CD4-positive, alpha-beta memory T cell (primary cell): ENCODE results near the gene PRKAG1. TPM values are rescaled to one million over a fixed set of nuclear protein-coding genes. Genes with fewer than 3 reads are reported as not detected.
A peak's percentile ranks its signal among the peaks of the same experiment; 100 is the strongest.
"Not testable (repeated sequence)": the region's sequence is repeated elsewhere in the genome, so short reads cannot be mapped to it uniquely, and the experiment has no call there.

ENCODE experiments used
- CTCF ChIA-PET: fragments of 350-600 bp; sonication (Branson Sonifier 250); formaldehyde crosslinking; loops from one replicate; lab custom pipeline; 2021; ENCODE audit warnings: inconsistent platforms; ENCODE audit not compliant: partially characterized antibody; lab: Charles Lee
- POLR2A ChIA-PET: fragments of 350-600 bp; sonication (Branson Sonifier 250); formaldehyde crosslinking; loops from one replicate; lab custom pipeline; 2021; ENCODE audit not compliant: partially characterized antibody; lab: Charles Lee
- DNase-seq, 5 donors: peaks; one replicate each; pipeline versions ENCODE4 v3.0.0 to v3.0.0-alpha.2; 2020 to 2022; ENCODE audit warnings: mixed read lengths in 1 of 5
- H3K27ac ChIP-seq: one replicate; pipeline ENCODE4 v1.7.0; 2013; ENCODE audit warnings: low read depth, low read length
- H3K27me3 ChIP-seq: 2 replicates; pipeline ENCODE4 v1.7.0; 2013; ENCODE audit warnings: mild to moderate bottlenecking, low read length, moderate library complexity; ENCODE audit not compliant: insufficient read depth
- H3K36me3 ChIP-seq: 2 replicates; pipeline ENCODE4 v1.7.0; 2013; ENCODE audit warnings: mild to moderate bottlenecking, low read length, moderate library complexity; ENCODE audit not compliant: insufficient read depth
- H3K4me1 ChIP-seq: 2 replicates; pipeline ENCODE4 v1.7.0; 2013; ENCODE audit warnings: mild to moderate bottlenecking, low read length, moderate library complexity; ENCODE audit not compliant: insufficient read depth
- H3K4me3 ChIP-seq, 2 donors: one replicate each; pipeline ENCODE4 v1.7.0; 2013; ENCODE audit warnings: low read length in 2 of 2, mild to moderate bottlenecking in 1 of 2
- H3K9me3 ChIP-seq, 2 donors: one replicate each; pipeline ENCODE4 v1.7.0; 2013; ENCODE audit warnings: low read length in 2 of 2, control low read depth in 1 of 2; ENCODE audit not compliant: control insufficient read depth in 1 of 2
- H3K27ac Mint-ChIP-seq, 7 donors: one replicate each; pipeline ENCODE4 v1.8.0; 2020 to 2021; ENCODE audit warnings: mixed read lengths in 7 of 7, mild to moderate bottlenecking in 6 of 7, inconsistent platforms in 3 of 7, moderate library complexity in 3 of 7
- H3K27me3 Mint-ChIP-seq, 2 donors: one replicate each; pipeline ENCODE4 v1.8.0; 2020 to 2021; ENCODE audit warnings: mixed read lengths in 2 of 2
- H3K36me3 Mint-ChIP-seq, 2 donors: one replicate each; pipeline ENCODE4 v1.8.0; 2020 to 2021; ENCODE audit warnings: mixed read lengths in 2 of 2, inconsistent platforms in 1 of 2, mild to moderate bottlenecking in 1 of 2
- H3K4me1 Mint-ChIP-seq, 4 donors: one replicate each; pipeline ENCODE4 v1.8.0; 2020 to 2021; ENCODE audit warnings: mixed read lengths in 4 of 4, mild to moderate bottlenecking in 1 of 4
- H3K4me3 Mint-ChIP-seq, 8 donors: one replicate each; pipeline ENCODE4 v1.8.0; 2020 to 2021; ENCODE audit warnings: mixed read lengths in 8 of 8, mild to moderate bottlenecking in 7 of 8, moderate library complexity in 6 of 8, inconsistent platforms in 3 of 8
- H3K9me3 Mint-ChIP-seq, 8 donors: one replicate each; pipeline ENCODE4 v1.8.0; 2020 to 2021; ENCODE audit warnings: mixed read lengths in 8 of 8, mild to moderate bottlenecking in 5 of 8, inconsistent platforms in 3 of 8, moderate library complexity in 1 of 8
- intact Hi-C: fragments of 100-400 bp; cut with micrococcal nuclease; formaldehyde crosslinking; loops from one replicate; pipeline ENCODE4 v1.15.1; 2023
- polyA plus RNA-seq, 2 donors: library from polyadenylated mRNA; unstranded; fragments of 300-500 nt; fragmentation: Illumina TruSeq; gene quantifications; one replicate each; pipeline ENCODE4 v1.2.3, GENCODE V29; 2021
- total RNA-seq, 2 experiments: library from RNA; stranded (reverse); gene quantifications; one replicate each; pipeline ENCODE4 v1.2.3, GENCODE V29; 2021

PRKAG1 gene
- total RNA-seq (10 to 100 TPM; 48.9 to 53.7 TPM), polyA plus RNA-seq (10 to 100 TPM; 47.8 to 50.3 TPM)

DNA sequence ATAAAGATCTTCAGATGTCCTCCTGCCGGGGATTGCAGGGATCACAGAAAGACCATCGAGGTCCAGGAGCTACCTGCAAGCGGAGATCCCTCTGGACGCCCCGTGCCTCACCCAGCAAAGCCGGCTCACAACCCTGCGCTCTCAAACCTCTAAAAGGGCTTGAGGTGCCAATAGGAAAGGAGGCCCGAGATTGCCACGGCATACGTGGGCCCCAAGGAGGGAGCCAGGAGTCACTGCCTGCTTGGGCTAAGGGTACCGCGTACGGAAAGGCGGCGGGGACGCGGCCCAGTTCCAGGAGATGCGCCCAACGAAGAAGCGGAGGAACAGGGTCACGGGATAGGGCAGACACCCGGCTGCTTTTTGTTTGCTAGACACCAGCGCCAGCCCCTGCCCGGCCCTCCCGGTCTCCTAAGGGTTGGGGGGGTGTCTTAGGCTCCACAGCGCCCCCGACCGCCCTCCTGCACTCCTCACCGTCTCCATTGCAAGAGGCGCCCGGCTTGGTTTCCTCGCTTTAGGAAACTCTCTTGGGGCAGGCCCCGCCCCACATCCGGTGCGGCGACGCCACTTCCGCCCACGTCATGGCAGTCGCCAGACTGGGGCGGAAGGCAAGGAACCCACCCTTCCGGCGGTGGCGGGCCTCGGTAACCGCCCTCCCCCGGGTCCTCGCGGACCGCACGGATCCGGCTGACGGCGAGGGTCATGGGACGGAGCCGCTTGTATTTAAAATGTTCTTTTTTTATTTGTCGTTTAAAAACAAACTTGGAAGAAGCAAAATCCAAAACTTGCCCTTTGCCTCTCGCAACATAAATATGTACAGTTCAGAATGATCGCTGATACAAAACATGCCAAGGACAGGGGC is at the start of gene PRKAG1:
Gene PRKAG1 (minus strand): TSS at position 516 of the 859 bp plus-strand sequence. CDS start 36 bp downstream, at position 480.
- Histone ChIP-seq H3K4me1 (peaks cover 24% of the 10 kb centered on the region), H3K27ac (peak within 1 kb of the TSS; percentile 95), H3K36me3 (peaks cover 13% of the 10 kb centered on the region), H3K27me3 (no peaks in the 10 kb centered on the region), H3K9me3 (no peaks in the 10 kb centered on the region), H3K4me3 (peak within 1 kb of the TSS; percentile 94 to 96)
- H3K4me1 Mint-ChIP-seq: peaks cover 18 to 51% (median 37%) of the 10 kb centered on the region in 4 donors
- H3K36me3 Mint-ChIP-seq: peaks cover 27 to 51% of the 10 kb centered on the region in 2 donors
- H3K27ac Mint-ChIP-seq: peak within 1 kb of the TSS; percentile 95 to 100 (median 99)
- H3K9me3 Mint-ChIP-seq: no peaks in the 10 kb centered on the region
- POLR2A ChIA-PET: interaction anchor here (0.7 to 2.0 kb wide), 18 partner anchors 15 to 723 kb away, joined by 3 to 10 read pairs (median 4); partner anchors contain the start of genes FKBP11, KMT2D, RND1 and TMBIM6
- peak within 1 kb of the TSS; percentile 87 to 99 (median 94) for H3K4me3 Mint-ChIP-seq
- peak; percentile 97 to 98 (median 98) for DNase-seq
- intact Hi-C loops: loop anchor here (1.0 to 2.0 kb wide), 6 partner anchors 21 to 171 kb away; partner anchors contain the start of genes DDX23, FKBP11 and TUBA1A
- CTCF ChIA-PET: interaction anchor here (0.9 to 6.3 kb wide), 9 partner anchors 18 to 166 kb away, joined by 3 to 67 read pairs (median 5); partner anchors contain the start of genes DDN, DDX23 and WNT1
- H3K27me3 Mint-ChIP-seq: no peaks in the 10 kb centered on the region

DNA sequence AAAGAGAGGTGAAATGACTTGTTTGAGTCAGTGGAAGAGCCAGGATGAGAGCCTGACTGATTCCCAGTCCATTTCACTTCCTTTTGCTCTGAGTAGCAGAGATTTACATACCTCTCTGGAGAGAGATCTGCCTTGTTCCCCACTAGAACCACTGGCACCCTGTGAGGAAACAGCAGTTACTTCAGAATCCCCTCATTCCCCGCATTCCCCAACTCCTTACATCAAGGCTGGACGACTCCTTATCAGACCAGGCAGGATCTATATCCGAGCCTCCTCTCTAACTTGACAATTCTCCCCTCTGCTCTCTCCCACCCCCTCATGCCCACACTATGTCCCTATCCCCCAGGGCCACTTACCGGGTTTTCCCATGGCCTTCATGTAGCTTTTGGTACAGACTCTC is 47.5 kb upstream of the PRKAG1 start:
- Mint-ChIP-seq H3K9me3 (no peaks in the 10 kb centered on the region), H3K27me3 (no peaks in the 10 kb centered on the region), H3K27ac (peak overlapping the region in 1 of 7 donors; percentile 41), H3K4me3 (peak overlapping the region in 1 of 8 donors; percentile 56), H3K4me1 (peaks cover 16 to 29% (median 25%) of the 10 kb centered on the region in 4 donors), H3K36me3 (peaks cover 4 to 9% of the 10 kb centered on the region in 2 donors)
- Histone ChIP-seq H3K27ac (no peak overlapping the region), H3K4me1 (peaks cover 19% of the 10 kb centered on the region), H3K36me3 (no peaks in the 10 kb centered on the region), H3K27me3 (no peaks in the 10 kb centered on the region), H3K9me3 (no peaks in the 10 kb centered on the region), H3K4me3 (no peak overlapping the region)
- CTCF ChIA-PET: interaction anchor here (0.6 to 7.5 kb wide), 8 partner anchors 11 to 169 kb away, joined by 4 to 221 read pairs (median 14); partner anchors contain the start of gene DHH
- no peak for DNase-seq
- intact Hi-C loops: no loop called here
- POLR2A ChIA-PET: interaction anchor here (0.5 to 2.6 kb wide), 5 partner anchors 13 to 158 kb away, joined by 3 to 9 read pairs (median 4); partner anchors contain the start of gene TUBA1A

DNA sequence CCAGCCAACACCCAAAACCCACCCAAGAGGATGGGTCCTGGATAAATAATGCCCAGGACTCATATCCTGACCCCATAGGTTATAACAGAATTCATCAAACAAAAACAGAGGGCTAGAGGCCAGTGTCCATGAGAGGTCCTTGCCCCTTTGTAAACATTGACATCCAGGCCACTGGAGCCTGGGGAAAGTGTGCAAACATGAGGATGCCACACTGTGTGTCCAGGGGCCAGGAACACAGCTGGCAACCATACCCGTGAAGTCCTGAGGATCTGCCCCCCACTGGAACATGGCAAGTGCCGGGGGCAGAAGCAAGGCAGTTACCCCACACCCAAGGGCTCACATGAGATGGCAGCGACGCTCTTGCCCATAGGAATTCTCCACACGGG is 46.2 kb upstream of the PRKAG1 start:
- Mint-ChIP-seq H3K4me3 (no peak overlapping the region), H3K36me3 (peaks cover 4 to 13% of the 10 kb centered on the region in 2 donors), H3K27ac (peak overlapping the region in 2 of 7 donors; percentile 13 to 50), H3K27me3 (no peaks in the 10 kb centered on the region), H3K4me1 (peaks cover 14 to 30% (median 22%) of the 10 kb centered on the region in 4 donors), H3K9me3 (peaks cover 0 to 1% (median 0%) of the 10 kb centered on the region in 8 donors)
- peaks cover 17% of the 10 kb centered on the region for H3K4me1 ChIP-seq
- H3K27me3 ChIP-seq: no peaks in the 10 kb centered on the region
- H3K27ac ChIP-seq: no peak overlapping the region
- no peak for DNase-seq
- ChIA-PET CTCF (interaction anchor here (0.7 to 7.5 kb wide), 25 partner anchors 9 to 555 kb away, joined by 3 to 221 read pairs (median 6); partner anchors contain the start of genes DHH, LMBR1L, TUBA1A and TUBA1B), POLR2A (interaction anchor here (0.6 to 2.6 kb wide), 12 partner anchors 11 to 295 kb away, joined by 3 to 12 read pairs (median 7); partner anchors contain the start of genes DHH, LMBR1L, TUBA1A and TUBA1B)
- H3K4me3 ChIP-seq: no peak overlapping the region
- intact Hi-C loops: loop anchor here (1.0 to 5.0 kb wide), 5 partner anchors 24 to 171 kb away; partner anchors contain the start of gene DDN
- H3K36me3 ChIP-seq: no peaks in the 10 kb centered on the region
- no peaks in the 10 kb centered on the region for H3K9me3 ChIP-seq

DNA sequence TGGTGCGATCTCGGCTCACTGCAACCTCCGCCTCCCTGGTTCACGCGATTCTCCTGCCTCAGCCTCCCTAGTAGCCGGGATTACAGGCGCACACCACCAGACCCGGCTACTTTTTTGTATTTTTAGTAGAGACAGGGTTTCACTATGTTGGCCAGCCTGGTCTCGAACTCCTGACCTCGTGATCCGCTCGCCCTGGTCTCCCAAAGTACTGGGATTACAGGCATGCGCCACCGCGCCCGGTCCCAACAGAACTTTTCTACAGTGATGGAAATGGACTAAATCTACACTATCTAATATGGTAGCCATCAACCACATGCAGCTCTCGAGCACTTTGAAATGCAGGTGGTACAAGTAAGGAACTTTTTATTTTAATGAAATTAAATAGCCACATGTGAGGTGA is 43.3 kb upstream of the PRKAG1 start:
- H3K9me3 Mint-ChIP-seq, H3K27me3 ChIP-seq, POLR2A ChIA-PET, H3K27me3 Mint-ChIP-seq, H3K4me3 ChIP-seq, H3K36me3 ChIP-seq, DNase-seq, H3K9me3 ChIP-seq, H3K27ac ChIP-seq: not testable (repeated sequence)
- Mint-ChIP-seq H3K4me3 (peak overlapping the region in 4 of 8 donors; percentile 25 to 69 (median 43)), H3K4me1 (peaks cover 28 to 46% (median 35%) of the 10 kb centered on the region in 4 donors), H3K27ac (peak overlapping the region in 1 of 7 donors; percentile 98), H3K36me3 (peaks cover 4 to 17% of the 10 kb centered on the region in 2 donors)
- H3K4me1 ChIP-seq: peaks cover 32% of the 10 kb centered on the region
- intact Hi-C loops: loop anchor here (2.0 to 5.0 kb wide), 2 partner anchors 65 to 69 kb away; partner anchors contain the start of genes DDN and TUBA1B
- CTCF ChIA-PET: interaction anchor here (2.6 to 7.5 kb wide), 4 partner anchors 12 to 174 kb away, joined by 14 to 221 read pairs (median 20); partner anchors contain the start of gene DHH

DNA sequence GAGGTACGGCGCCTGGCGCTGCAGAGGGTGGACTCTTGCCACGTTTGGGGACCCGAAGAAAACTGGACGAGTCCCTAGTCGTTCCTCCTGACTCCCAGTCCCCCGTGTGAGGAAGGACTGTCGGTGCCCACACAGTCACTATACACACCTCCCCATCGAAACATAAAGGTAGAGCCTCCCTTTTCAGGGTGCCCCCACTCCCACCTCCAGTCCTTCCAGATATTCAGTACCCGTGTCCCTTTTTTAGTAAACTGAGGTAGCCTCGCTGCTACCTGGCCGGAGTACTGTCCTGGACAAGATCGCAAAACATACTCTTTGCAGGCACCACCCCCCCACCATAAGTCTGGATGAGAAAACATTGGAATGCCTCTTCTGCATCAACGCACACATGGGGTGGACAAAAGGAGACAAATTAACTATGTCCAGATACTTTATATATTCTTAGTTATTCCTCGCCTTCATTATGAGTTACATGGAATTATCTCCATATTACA is 42.6 kb upstream of the PRKAG1 start:
- Mint-ChIP-seq H3K36me3 (peaks cover 4 to 19% of the 10 kb centered on the region in 2 donors), H3K27ac (peak overlapping the region; percentile 87 to 99 (median 98)), H3K27me3 (no peaks in the 10 kb centered on the region), H3K9me3 (peaks cover 0 to 1% (median 0%) of the 10 kb centered on the region in 8 donors), H3K4me3 (peak overlapping the region; percentile 92 to 96 (median 95)), H3K4me1 (peaks cover 36 to 53% (median 42%) of the 10 kb centered on the region in 4 donors)
- Histone ChIP-seq H3K4me3 (peak overlapping the region; percentile 93 to 97), H3K4me1 (peaks cover 40% of the 10 kb centered on the region), H3K9me3 (no peaks in the 10 kb centered on the region), H3K27ac (peak overlapping the region; percentile 90), H3K27me3 (no peaks in the 10 kb centered on the region), H3K36me3 (no peaks in the 10 kb centered on the region)
- ChIA-PET POLR2A (interaction anchor here (1.3 to 2.3 kb wide), 4 partner anchors 8 to 127 kb away, joined by 4 to 24 read pairs (median 14); partner anchors contain the start of genes RHEBL1, TUBA1A and TUBA1B), CTCF (interaction anchor here (7.5 kb wide), 1 partner anchor 35 kb away, joined by 221 read pairs; the partner anchor contains the start of gene DHH)
- DNase-seq: peak in 1 of 5 donors; percentile 9
- intact Hi-C loops: loop anchor here (2.0 to 5.0 kb wide), 2 partner anchors 64 to 70 kb away; partner anchors contain the start of genes DDN and TUBA1B
